Measurements from ENCODE around the gene SLC25A13.

The SLC25A13 gene

GRCh38 chr7:96151889-96152288 is 170.0 kb downstream of the SLC25A13 start:
- no peak for FAIRE-seq

- no peak for FAIRE-seq
Measured at GRCh38 chr7:96144260-96144526, 177.7 kb downstream of the SLC25A13 start.

- FAIRE-seq = no peak
Measured at GRCh38 chr7:96143495-96144259, 178.2 kb downstream of the SLC25A13 start.

GRCh38 chr7:96136600-96137239 is 185.2 kb downstream of the SLC25A13 start:
- FAIRE-seq = no peak

- FAIRE-seq = no peak
Measured at GRCh38 chr7:96135241-96135640, 186.7 kb downstream of the SLC25A13 start.

GRCh38 chr7:96131525-96131924 is 190.4 kb downstream of the SLC25A13 start:
- FAIRE-seq = no peak

- no peak for FAIRE-seq
Measured at GRCh38 chr7:96127746-96128145, 194.2 kb downstream of the SLC25A13 start.

GRCh38 chr7:96126382-96126781 is 195.5 kb downstream of the SLC25A13 start:
- no peak for FAIRE-seq

- FAIRE-seq = no peak
Measured at GRCh38 chr7:96122746-96123145, 199.2 kb downstream of the SLC25A13 start.

GRCh38 chr7:96121752-96122151 is 200.1 kb downstream of the SLC25A13 start:
- FAIRE-seq = no peak

- FAIRE-seq = no peak
Measured at GRCh38 chr7:96120445-96121225, 201.3 kb downstream of the SLC25A13 start.

- no peak for FAIRE-seq
Measured at GRCh38 chr7:96118449-96119001, 203.4 kb downstream of the SLC25A13 start.

- FAIRE-seq = no peak
Measured at GRCh38 chr7:96116173-96116572, 205.7 kb downstream of the SLC25A13 start.

GRCh38 chr7:96114190-96114589 is 207.7 kb downstream of the SLC25A13 start:
- FAIRE-seq = no peak

GRCh38 chr7:96111405-96111804 is 210.5 kb downstream of the SLC25A13 start:
- FAIRE-seq = no peak

- peak; percentile 82 for FAIRE-seq
Measured at GRCh38 chr7:96104984-96105383, 216.9 kb downstream of the SLC25A13 start.

GRCh38 chr7:96102096-96102811 is 219.6 kb downstream of the SLC25A13 start:
- FAIRE-seq = no peak

- FAIRE-seq = no peak
Measured at GRCh38 chr7:96100737-96101136, 221.2 kb downstream of the SLC25A13 start.

GRCh38 chr7:96097835-96098234 is 224.1 kb downstream of the SLC25A13 start:
- FAIRE-seq = no peak

- no peak for FAIRE-seq
Measured at GRCh38 chr7:96093435-96093834, 228.5 kb downstream of the SLC25A13 start.

GRCh38 chr7:96090756-96091155 is 231.1 kb downstream of the SLC25A13 start:
- FAIRE-seq = no peak

- no peak for FAIRE-seq
Measured at GRCh38 chr7:96089511-96089910, 232.4 kb downstream of the SLC25A13 start.

GRCh38 chr7:96088579-96088978 is 233.3 kb downstream of the SLC25A13 start:
- no peak for FAIRE-seq

Measured in endometrium (tissue), 2 donors.